ENCODE results near the gene ADGRL3.
"Not testable (repeated sequence)": the region's sequence is repeated elsewhere in the genome, so short reads cannot be mapped to it uniquely, and the experiment has no call there.

The ADGRL3 gene

GRCh38 chr4:61509721-61510241 is 309.7 kb downstream of the ADGRL3 start:
- not testable (repeated sequence) for DNase-seq

GRCh38 chr4:61511716-61512488 is 311.8 kb downstream of the ADGRL3 start:
- DNase-seq: no peak

DNA sequence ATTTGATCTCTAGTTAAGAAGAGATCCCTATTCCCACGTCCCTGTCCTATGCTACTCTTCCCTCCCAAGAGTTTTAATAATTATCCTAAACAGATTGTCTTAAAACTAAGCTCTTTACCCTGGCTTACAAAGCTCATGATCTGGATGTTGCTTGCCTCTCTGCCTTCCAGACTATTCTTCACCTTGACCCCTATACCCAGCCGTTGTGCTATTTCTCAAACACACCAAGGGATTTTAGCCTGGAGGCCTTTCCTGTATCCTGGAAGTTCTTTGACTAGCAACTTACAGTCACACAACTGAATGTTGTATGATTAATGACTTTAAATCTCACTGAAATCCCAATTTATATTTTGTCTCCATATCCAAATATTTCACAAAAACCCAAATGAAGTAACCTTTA is 314.9 kb downstream of the ADGRL3 start:
- DNase-seq: no peak

DNA sequence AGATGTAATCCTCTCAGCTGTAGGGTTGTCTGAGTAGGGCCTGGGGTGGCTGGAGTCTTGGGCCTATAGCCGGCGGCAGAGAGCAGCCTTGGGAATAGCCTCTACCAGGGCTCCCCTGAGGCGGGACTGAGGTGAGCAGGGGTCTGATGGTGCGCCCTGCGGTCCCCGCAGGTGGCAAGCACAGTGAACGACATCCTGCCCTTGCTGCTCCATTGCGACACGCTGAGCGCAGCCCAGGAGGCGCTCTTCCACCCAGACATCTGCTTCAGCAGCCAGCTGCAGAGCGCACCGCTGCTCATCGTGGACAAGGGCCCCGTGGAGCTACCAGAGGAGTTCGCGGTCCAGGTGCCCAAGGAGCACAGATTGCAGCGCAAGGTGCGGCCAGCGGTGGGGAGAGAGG is 317.0 kb downstream of the ADGRL3 start:
- no peak for DNase-seq

DNA sequence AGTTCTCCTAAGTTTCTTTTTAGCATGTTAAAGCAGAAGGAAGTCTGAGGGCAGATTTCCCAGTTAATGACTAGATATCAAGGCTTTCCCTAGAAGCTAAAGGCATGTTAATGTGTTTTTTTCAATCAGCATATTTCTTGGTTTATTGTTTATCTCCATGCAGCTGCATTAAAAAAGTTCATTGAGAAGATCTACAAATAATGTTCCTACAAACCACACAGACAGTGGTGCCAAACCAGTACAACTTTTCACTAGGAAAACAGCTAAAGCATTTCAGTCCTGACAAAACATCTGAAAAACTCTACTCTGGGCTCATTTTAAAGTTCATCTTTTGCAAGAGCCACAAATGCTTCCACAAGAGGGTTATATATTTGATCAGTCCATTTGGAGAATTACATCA is 320.0 kb downstream of the ADGRL3 start:
- DNase-seq: no peak

- DNase-seq: peak; percentile 6
These were observed 320.6 kb downstream of the ADGRL3 start for GRCh38 chr4:61520681-61521160.

DNA sequence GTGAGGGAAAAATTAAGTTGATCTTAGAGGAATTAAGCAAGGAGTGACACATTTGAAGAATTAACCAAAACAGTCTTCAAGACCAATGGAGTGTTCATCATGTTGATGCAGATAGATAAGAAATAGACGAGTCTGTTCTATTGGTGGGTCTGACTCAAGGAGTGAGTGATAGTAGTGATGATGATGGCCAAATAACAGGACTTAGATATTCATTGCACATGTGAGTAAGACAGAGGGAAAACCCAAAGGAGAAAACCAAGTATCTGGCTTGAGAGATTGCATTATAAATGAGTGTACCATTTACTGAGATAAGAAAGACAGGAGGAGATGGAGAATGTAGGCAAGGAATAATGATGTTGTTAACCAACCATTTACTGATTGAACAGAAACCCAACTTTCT is 321.3 kb downstream of the ADGRL3 start:
- DNase-seq: no peak

DNA sequence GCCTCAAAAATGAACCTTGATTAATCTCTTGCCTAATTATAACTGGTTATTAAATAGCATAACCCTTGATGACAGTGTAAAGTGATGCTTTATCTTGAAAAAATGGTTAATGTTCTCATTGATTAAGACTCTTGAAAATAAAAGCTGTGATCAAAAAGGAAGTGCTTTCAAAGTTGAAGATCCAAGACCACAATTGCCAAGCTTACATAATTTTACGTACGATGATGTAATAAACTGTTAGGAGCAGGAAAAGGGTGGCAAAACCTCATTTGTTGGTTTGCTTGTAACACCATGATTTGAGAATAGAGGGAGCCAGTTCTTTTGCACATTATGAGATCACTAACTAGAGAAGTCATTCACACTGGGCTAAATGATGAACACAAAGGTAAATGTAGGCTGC is 322.2 kb downstream of the ADGRL3 start:
- DNase-seq: no peak

DNA sequence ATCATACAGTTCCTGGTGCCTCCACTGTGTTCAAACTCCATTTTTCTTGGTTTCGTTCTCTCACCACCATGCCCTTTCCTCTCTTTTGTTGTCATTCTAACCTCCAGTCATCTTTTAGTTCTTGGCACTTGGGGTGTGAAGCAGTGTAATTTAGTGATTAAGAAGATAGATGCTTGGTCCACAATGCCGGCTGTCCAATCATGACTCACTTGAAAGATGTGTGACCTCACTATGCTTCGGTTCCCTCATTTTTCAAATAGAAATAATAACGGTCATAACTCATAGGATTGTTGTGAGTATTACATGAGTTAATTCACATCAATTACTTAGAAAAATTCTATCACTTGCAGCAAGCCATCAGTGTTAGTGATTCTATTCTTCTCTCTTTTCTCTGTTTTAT is 327.8 kb downstream of the ADGRL3 start:
- no peak for DNase-seq

DNA sequence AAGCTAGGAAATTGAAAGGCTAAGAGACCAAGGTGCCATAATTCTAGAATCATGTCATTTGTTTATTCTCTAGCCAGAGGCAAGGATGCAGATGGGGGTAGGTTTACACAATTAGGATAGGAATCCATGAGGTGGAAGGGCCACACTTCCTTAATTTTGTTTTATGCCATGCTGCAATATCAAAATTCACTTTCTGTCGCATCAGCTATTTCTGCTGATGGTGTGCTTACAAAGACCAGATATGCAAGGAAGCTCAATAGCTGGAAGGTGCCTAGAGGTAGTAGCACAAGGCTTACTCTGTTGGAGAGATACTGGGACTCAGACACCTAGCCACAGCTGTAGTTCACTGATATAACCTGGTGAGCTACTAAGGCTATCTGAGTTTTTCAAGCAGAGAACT is 328.5 kb downstream of the ADGRL3 start:
- DNase-seq: no peak

- DNase-seq: peak; percentile 58
These were observed 331.1 kb downstream of the ADGRL3 start for GRCh38 chr4:61531188-61531587.

- DNase-seq: no peak
These were observed 332.3 kb downstream of the ADGRL3 start for GRCh38 chr4:61532336-61533000.

- no peak for DNase-seq
These were observed 333.0 kb downstream of the ADGRL3 start for GRCh38 chr4:61533140-61533539.

- no peak for DNase-seq
These were observed 340.8 kb downstream of the ADGRL3 start for GRCh38 chr4:61540944-61541343.

DNA sequence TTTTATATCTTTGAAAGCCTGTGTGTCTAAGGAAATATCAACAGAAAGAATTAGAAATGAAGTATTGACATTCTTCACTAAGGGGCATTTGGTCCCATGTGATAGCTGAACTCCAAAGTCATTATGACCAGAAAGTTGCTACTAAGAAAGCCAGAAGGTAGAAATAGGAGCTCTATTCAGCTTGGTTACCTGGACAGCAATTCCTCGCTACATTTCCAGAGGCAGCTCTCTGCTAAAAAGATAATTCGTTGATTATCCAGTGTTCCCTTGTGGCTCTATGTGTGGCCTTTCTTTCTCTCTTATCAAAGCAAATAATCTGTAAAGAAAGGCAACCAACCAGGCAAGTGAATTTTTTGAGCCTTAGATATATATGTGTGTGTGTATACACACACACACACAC is 341.3 kb downstream of the ADGRL3 start:
- DNase-seq: no peak

DNA sequence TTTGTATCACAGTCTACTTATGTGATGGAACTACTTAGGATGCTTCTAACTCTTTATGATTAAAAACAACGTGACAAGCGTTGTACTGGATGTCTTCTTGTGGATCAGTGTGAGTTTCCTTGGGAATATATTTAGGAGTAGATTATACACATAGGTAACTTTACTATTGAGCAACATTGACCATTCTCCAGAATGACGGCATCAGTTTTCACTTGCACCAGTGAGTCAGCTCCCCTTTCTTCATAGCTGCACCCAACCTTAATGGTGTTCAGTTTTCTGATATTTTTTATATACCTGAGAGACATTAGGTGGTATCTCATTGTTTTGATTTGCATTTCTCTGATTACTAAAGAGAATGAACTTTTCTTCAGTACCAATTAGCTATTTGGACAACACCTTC is 343.9 kb downstream of the ADGRL3 start:
- no peak for DNase-seq

DNA sequence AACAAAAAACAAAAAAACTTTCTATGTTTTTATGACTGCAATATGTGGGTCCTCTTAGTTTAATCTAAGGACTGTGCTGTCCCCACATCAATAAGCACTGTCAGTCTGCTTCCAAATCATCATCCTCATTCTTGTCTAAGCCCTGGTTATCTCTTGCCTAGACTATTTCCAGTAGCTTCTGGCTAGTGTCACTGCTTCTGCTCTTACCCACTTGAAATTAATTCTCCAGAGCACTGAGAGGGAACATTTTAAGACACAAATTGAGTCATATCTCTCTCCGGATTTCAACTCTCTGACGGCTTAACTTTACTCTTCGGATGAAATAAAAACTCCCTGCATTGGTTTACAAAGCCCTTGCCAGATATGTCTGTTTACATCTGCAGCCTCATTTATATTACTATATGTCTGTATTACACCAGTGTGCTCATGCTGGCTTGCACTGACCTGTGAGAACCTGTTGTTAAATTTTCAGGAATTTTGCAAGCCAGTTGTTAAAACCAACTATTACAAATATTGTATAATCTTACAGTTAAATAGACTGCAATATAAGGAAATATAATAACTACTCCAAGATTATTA is 345.9 kb downstream of the ADGRL3 start:
- DNase-seq: no peak

DNA sequence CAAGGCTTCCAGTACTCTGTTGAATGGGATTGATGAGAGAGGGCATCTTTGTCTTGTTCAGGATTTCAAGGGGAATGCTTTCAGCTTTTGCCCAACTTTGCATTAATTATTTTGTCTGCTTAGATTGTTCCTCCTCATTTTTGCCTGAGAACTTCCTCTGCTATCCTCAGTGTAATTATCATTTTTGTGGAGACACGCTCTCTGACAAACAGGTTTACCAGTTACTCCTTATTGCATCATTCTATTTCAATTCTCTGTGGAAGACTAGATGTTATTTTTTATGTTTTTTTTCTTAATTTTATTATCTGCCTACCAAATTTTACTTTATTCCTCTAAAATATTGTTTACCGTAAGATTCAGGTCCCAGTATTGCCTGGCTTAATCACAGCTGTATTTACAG is 349.2 kb downstream of the ADGRL3 start:
- no peak for DNase-seq

GRCh38 chr4:61553557-61554125 is 353.5 kb downstream of the ADGRL3 start:
- DNase-seq: no peak

- no peak for DNase-seq
These were observed 355.7 kb downstream of the ADGRL3 start for GRCh38 chr4:61555789-61556188.

- no peak for DNase-seq
These were observed 356.2 kb downstream of the ADGRL3 start for GRCh38 chr4:61556277-61556676.

DNA sequence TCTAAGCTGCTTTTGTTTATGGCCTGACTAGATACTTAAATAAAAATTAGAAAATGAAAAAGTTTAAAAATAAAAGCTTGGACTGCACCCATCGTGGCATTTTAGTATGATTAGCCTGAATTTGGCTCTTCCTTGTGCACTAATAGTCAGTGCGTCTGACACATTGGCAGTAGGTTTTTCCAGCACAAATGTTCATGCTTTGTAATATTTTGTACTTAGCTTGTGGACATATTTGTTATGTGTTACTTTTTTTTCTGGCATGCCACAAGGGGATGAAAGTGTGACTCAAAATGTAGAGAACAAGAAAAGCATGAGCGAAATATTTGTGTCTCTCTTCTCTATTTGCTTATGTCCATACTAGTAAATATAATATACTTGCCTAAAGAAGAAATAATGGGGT is 359.3 kb downstream of the ADGRL3 start:
- no peak for DNase-seq

- no peak for DNase-seq
These were observed 360.9 kb downstream of the ADGRL3 start for GRCh38 chr4:61561028-61561427.
